Left cardiac atrium (tissue), 4 donors: ENCODE measurements around the gene MTF2. TPM values are rescaled to one million over a fixed set of nuclear protein-coding genes. Genes with fewer than 3 reads are reported as not detected.
"Not testable (repeated sequence)": the region's sequence is repeated elsewhere in the genome, so short reads cannot be mapped to it uniquely, and the experiment has no call there.

Experiments
- ATAC-seq, 2 donors: fragments of 200-7000 bp; cut with Tn5 transposase; one replicate each; pipeline ENCODE4 v1.9.1; 2020; ENCODE audit warnings: mild to moderate bottlenecking in 2 of 2, moderate library complexity in 2 of 2
- DNase-seq: peaks from one replicate; pipeline ENCODE4 v3.0.0-alpha.2; 2020
- intact Hi-C, 2 donors: fragments of 100-400 bp; cut with DNase I; formaldehyde crosslinking; loops; one replicate each; pipeline versions ENCODE4 v1.14.1 to v1.15.1; 2022 to 2023
- total RNA-seq, 2 donors: library from RNA; stranded (reverse); fragmentation: NEBNext Ultra II Directional; extraction: Animal tissue kit (Norgen Biotek cat#: 25700); gene quantifications; one replicate each; pipeline ENCODE4 v1.2.1, GENCODE V29; 2021
- donor health status: DM: no; HTN: yes; CAD: no.
- donor health status: DM: no; HTN: yes; CAD: no; lungs with severe emphysema.
- donor health status: DM: yes; HTN: yes; CAD: no.
- donor health status: Dilated cardiomyopathy.

MTF2 gene
- total RNA-seq, 2 donors from 2014 or later, result 10.1 to 10.2 TPM

GRCh38 chr1:93129507-93130099 lies 50.5 kb downstream of the MTF2 start:
- DNase-seq, result no peak
- no peak for ATAC-seq
- intact Hi-C loops, result no loop called here

- DNase-seq, result no peak
- ATAC-seq, result no peak
- intact Hi-C loops, result no loop called here
These were observed 53.6 kb downstream of the MTF2 start for GRCh38 chr1:93132638-93133037.

- ATAC-seq (no peak), DNase-seq (no peak)
- intact Hi-C loops, result no loop called here
These were observed 57.4 kb downstream of the MTF2 start for GRCh38 chr1:93136445-93136844.

- DNase-seq (no peak), ATAC-seq (no peak)
- intact Hi-C loops, result no loop called here
These were observed 58.7 kb downstream of the MTF2 start for GRCh38 chr1:93137604-93138292.

- intact Hi-C loops, result no loop called here
- DNase-seq (no peak), ATAC-seq (no peak)
These were observed 61.0 kb downstream of the MTF2 start for GRCh38 chr1:93140106-93140505.

- ATAC-seq, result no peak
- DNase-seq, result no peak
- intact Hi-C loops, result no loop called here
These were observed 63.1 kb downstream of the MTF2 start for GRCh38 chr1:93142161-93142560.

GRCh38 chr1:93143136-93143535 lies 64.1 kb downstream of the MTF2 start:
- intact Hi-C loops, result no loop called here
- DNase-seq, result no peak

GRCh38 chr1:93143769-93144168 lies 64.7 kb downstream of the MTF2 start:
- DNase-seq (no peak), ATAC-seq (no peak)
- intact Hi-C loops, result no loop called here

More at GRCh38 chr1:93143136-93143535, 64.1 kb downstream of the MTF2 start:
- ATAC-seq, result no peak

- DNase-seq, result no peak
- intact Hi-C loops, result no loop called here
- ATAC-seq, result no peak
These were observed 68.9 kb downstream of the MTF2 start for GRCh38 chr1:93148001-93148400.

GRCh38 chr1:93150729-93151128 lies 71.6 kb downstream of the MTF2 start:
- no peak for ATAC-seq
- intact Hi-C loops, result no loop called here
- no peak for DNase-seq

- ATAC-seq (no peak), DNase-seq (no peak)
- intact Hi-C loops, result no loop called here
These were observed 72.4 kb downstream of the MTF2 start for GRCh38 chr1:93151474-93151873.

- intact Hi-C loops, result no loop called here
- DNase-seq, result no peak
- no peak for ATAC-seq
These were observed 73.8 kb downstream of the MTF2 start for GRCh38 chr1:93152835-93153234.

- DNase-seq (no peak), ATAC-seq (no peak)
- intact Hi-C loops, result no loop called here
These were observed 75.8 kb downstream of the MTF2 start for GRCh38 chr1:93154898-93155297.

GRCh38 chr1:93155335-93155734 lies 76.3 kb downstream of the MTF2 start:
- no peak for ATAC-seq
- intact Hi-C loops, result no loop called here
- DNase-seq, result no peak

- ATAC-seq (no peak), DNase-seq (no peak)
- intact Hi-C loops, result no loop called here
These were observed 80.3 kb downstream of the MTF2 start for GRCh38 chr1:93159337-93159736.

GRCh38 chr1:93163314-93163713 lies 84.2 kb downstream of the MTF2 start:
- intact Hi-C loops, DNase-seq: not testable (repeated sequence)

GRCh38 chr1:93164816-93165215 lies 85.7 kb downstream of the MTF2 start:
- ATAC-seq, result peak in 1 of 2 donors; percentile 31
- DNase-seq, result no peak
- intact Hi-C loops, result no loop called here

More at GRCh38 chr1:93163314-93163713, 84.2 kb downstream of the MTF2 start:
- ATAC-seq, result not testable (repeated sequence)

GRCh38 chr1:93165895-93166294 lies 86.8 kb downstream of the MTF2 start:
- DNase-seq, intact Hi-C loops, ATAC-seq: not testable (repeated sequence)

GRCh38 chr1:93167006-93167405 lies 87.9 kb downstream of the MTF2 start:
- ATAC-seq (no peak), DNase-seq (no peak)
- intact Hi-C loops, result no loop called here

GRCh38 chr1:93170141-93170678 lies 91.1 kb downstream of the MTF2 start:
- intact Hi-C loops, result loop anchor here in 1 of 2 donors (10.0 kb wide), 1 partner anchor 85 kb away; no protein-coding TSS in a partner anchor
- ATAC-seq, DNase-seq: not testable (repeated sequence)
